HepG2 (cell line): ENCODE data around the gene SPAG8. TPM values are rescaled to one million over a fixed set of nuclear protein-coding genes. Genes with fewer than 3 reads are reported as not detected.

Experiments
- ETV5 ChIP-seq: IDR thresholded peaks from 2 replicates; pipeline ENCODE4 v1.6.1; 2018; ENCODE audit warnings: missing biosample characterization, missing genetic modification reagents, inconsistent platforms, borderline replicate concordance
- GPN1 ChIP-seq: sonication (generic); formaldehyde crosslinking; IDR thresholded peaks from 2 replicates; pipeline ENCODE4 v1.5.1; 2020; ENCODE audit warnings: missing genetic modification reagents, borderline replicate concordance
- NONO ChIP-seq, 2 experiments: fragments of 450-650 bp in 1 of 2; sonication (generic) in 1 of 2; formaldehyde crosslinking in 1 of 2; IDR thresholded peaks in 1 of 2; conservative IDR thresholded peaks in 1 of 2; 2 replicates each; pipeline versions ENCODE4 v1.6.1 to v1.8.0; 2017 to 2022; ENCODE audit warnings: mild to moderate bottlenecking in 1 of 2, missing genetic modification reagents in 1 of 2, moderate library complexity in 1 of 2
- ZBTB25 ChIP-seq: IDR thresholded peaks from 2 replicates; pipeline ENCODE4 v1.6.1; 2018; ENCODE audit warnings: missing genetic modification reagents
- ZNF317 ChIP-seq: sonication (generic); formaldehyde crosslinking; IDR thresholded peaks from 2 replicates; pipeline ENCODE4 v1.5.0; 2020; ENCODE audit warnings: mild to moderate bottlenecking, missing genetic modification reagents
- ZNF749 ChIP-seq: sonication (generic); formaldehyde crosslinking; IDR thresholded peaks from 2 replicates; pipeline ENCODE4 v1.8.0; 2022; ENCODE audit warnings: mild to moderate bottlenecking, missing genetic modification reagents, moderate library complexity, borderline replicate concordance
- polyA plus RNA-seq, 8 experiments: library from polyadenylated mRNA; depleted of rRNA in 3 of 8; stranded (reverse) in 7 of 8; unstranded in 1 of 8; fragments of >200 nt; fragmentation: Illumina TruSeq in 4 of 8; extraction: Trizol in 4 of 8; gene quantifications; 2 replicates each; pipeline versions ENCODE4 v1.2.1 to v1.2.3, GENCODE V29; 2011 to 2016; ENCODE audit warnings: low read depth in 4 of 8, missing spikeins in 1 of 8, mixed read lengths in 1 of 8; ENCODE audit not compliant: insufficient read depth in 1 of 8
- total RNA-seq, 5 experiments: library from RNA; depleted of rRNA; stranded (reverse); fragments of >200 nt; fragmentation: Illumina TruSeq; extraction: Trizol; gene quantifications; 2 replicates each; pipeline ENCODE4 v1.2.3, GENCODE V29; 2016; ENCODE audit warnings: low read depth in 1 of 5
- TF ChIP-seq, protein P1 (sequence below): sonication (generic); formaldehyde crosslinking; IDR thresholded peaks from 2 replicates; pipeline ENCODE4 v1.5.0; 2020; ENCODE audit warnings: missing genetic modification reagents, mild to moderate bottlenecking, borderline replicate concordance
- TF ChIP-seq, protein P2 (sequence below): sonication (generic); formaldehyde crosslinking; IDR thresholded peaks from 2 replicates; pipeline ENCODE4 v1.8.0; 2022; ENCODE audit warnings: mild to moderate bottlenecking, missing genetic modification reagents, borderline replicate concordance
- TF ChIP-seq, protein P3 (sequence below): sonication (generic); formaldehyde crosslinking; IDR thresholded peaks from 2 replicates; pipeline ENCODE4 v1.5.0; 2020; ENCODE audit warnings: missing genetic modification reagents

The SPAG8 gene
- total and polyA plus RNA-seq, 2 of the 13 experiments (the other 11 are each of a cell fraction or from before 2014, with no cell fraction given) = 0.18 to 0.27 TPM

DNA sequence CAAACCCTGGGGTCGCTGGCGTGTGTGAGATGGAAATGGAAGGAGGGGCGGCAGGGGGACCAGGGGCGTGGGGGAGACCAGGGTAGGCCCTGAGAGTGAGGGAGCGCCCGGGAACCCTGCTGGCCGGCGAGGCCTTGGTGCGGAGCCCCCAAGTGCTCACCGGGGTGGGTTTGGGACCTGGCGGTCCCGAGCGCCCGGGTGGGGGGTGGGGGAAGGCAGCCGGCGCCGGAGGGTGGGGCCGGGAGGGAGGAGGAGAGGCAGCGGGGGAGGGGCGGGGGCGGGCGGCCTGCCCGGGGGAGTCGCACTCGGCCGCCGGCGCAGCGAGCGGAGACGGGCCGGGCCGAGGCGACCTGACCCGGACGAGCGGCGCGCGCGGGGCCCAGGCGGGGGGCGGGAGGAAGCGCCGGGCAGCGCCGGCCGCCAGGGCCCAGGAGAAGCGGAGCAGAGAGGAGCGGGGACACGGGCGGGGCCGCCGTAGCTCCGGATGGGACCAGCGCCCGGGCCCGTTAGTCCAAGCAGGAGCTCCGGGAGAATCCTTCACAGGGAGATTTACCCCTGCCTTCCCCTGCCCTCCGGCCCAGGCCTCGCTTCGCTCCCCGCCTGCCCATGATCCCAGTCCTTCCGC lies 20.7 kb downstream of the SPAG8 start, which contains the start of gene NPR2 (continued):
- TF ChIP-seq, protein P1, sequence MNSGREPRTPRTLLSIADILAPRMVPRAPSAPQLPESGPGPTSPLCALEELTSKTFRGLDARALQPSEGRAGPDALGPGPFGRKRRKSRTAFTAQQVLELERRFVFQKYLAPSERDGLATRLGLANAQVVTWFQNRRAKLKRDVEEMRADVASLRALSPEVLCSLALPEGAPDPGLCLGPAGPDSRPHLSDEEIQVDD (CRISPR knock-in tag) = no peak
- TF ChIP-seq, protein P2, sequence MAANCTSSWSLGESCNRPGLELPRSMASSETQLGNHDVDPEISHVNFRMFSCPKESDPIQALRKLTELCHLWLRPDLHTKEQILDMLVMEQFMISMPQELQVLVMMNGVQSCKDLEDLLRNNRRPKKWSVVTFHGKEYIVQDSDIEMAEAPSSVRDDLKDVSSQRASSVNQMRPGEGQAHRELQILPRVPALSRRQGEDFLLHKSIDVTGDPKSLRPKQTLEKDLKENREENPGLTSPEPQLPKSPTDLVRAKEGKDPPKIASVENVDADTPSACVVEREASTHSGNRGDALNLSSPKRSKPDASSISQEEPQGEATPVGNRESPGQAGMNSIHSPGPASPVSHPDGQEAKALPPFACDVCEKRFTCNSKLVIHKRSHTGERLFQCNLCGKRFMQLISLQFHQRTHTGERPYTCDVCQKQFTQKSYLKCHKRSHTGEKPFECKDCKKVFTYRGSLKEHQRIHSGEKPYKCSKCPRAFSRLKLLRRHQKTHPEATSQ (CRISPR knock-in tag) = no peak
- TF ChIP-seq, protein P3, sequence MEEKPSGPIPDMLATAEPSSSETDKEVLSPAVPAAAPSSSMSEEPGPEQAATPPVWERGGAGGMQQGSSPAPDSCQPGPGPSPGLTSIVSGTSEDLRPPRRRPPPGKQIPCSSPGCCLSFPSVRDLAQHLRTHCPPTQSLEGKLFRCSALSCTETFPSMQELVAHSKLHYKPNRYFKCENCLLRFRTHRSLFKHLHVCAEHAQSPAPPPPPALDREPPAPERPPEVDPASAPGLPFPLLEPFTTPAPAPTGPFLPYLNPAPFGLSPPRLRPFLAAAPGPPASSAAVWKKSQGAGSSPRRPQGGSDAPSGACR (CRISPR knock-in tag) = no peak
- TF ChIP-seq GPN1 = no peak
- no peak for TF ChIP-seq ZBTB25 (CRISPR knock-in tag)
- TF ChIP-seq ETV5 (CRISPR knock-in tag) = no peak
- TF ChIP-seq ZNF317 = no peak
- TF ChIP-seq NONO (IDR thresholded peaks at IDR 0.05) = no peak
- TF ChIP-seq NONO (CRISPR knock-in tag; conservative IDR thresholded peaks at IDR 0.05) = no peak
- TF ChIP-seq ZNF749 (CRISPR knock-in tag) = no peak
- TF ChIP-seq, all 625 proteins: peak for 0
